Peyer's patch (tissue), 4 donors: ENCODE results near the gene ODF2.

ENCODE experiments used
- POLR2A ChIP-seq, 2 donors: fragments of 450-650 bp; IDR thresholded peaks; one replicate each; pipeline ENCODE4 v1.5.1; 2017; ENCODE audit warnings: antibody characterized with exemption in 2 of 2, mild to moderate bottlenecking in 2 of 2, moderate library complexity in 2 of 2
- TF ChIP-seq, protein P1 (sequence below), 6 experiments: fragments of 450-650 bp in 4 of 6; fragments of 200-600 bp in 2 of 6; sonication (generic) in 1 of 6; IDR thresholded peaks; one replicate each; pipeline ENCODE4 v1.5.1; 2017 to 2019; ENCODE audit warnings: antibody characterized with exemption in 6 of 6, mild to moderate bottlenecking in 3 of 6, moderate library complexity in 1 of 6

DNA sequence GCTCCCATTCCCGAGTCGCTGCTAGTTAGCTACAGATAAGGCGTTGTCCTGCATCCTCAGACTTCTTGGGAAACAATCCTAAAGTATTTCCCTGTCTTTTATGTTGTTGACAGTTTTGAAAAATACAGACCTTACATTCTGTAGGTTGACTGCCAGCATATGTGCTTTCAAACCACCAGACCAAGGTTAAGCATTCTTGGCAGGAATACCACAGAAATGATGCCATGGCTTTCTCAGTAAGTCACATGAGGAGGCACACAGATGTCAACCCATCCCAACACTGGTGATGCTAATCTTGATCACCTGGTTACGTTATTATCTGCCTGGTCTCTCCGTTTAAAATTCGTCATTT is 49.6 kb downstream of the ODF2 start:
- TF ChIP-seq, protein P1, sequence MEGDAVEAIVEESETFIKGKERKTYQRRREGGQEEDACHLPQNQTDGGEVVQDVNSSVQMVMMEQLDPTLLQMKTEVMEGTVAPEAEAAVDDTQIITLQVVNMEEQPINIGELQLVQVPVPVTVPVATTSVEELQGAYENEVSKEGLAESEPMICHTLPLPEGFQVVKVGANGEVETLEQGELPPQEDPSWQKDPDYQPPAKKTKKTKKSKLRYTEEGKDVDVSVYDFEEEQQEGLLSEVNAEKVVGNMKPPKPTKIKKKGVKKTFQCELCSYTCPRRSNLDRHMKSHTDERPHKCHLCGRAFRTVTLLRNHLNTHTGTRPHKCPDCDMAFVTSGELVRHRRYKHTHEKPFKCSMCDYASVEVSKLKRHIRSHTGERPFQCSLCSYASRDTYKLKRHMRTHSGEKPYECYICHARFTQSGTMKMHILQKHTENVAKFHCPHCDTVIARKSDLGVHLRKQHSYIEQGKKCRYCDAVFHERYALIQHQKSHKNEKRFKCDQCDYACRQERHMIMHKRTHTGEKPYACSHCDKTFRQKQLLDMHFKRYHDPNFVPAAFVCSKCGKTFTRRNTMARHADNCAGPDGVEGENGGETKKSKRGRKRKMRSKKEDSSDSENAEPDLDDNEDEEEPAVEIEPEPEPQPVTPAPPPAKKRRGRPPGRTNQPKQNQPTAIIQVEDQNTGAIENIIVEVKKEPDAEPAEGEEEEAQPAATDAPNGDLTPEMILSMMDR (IDR thresholded peaks at IDR 0.05) = no peak
- no peak for TF ChIP-seq POLR2A (IDR thresholded peaks at IDR 0.05)
